ENCODE data around the gene LAMA1. TPM values are rescaled to one million over a fixed set of nuclear protein-coding genes. Genes with fewer than 3 reads are reported as not detected.

LAMA1 gene
- total RNA-seq, 4 donors from 2014 or later, result 0.17 to 1.7 (median 0.61) TPM

GRCh38 chr18:7000484-7001096 is 117.0 kb downstream of the LAMA1 start:
- 25 to 27% methylated on average over 9 of the region's 9 CpGs for WGBS, 2 donors
- no peak for DNase-seq (ENCODE audit: low spot score in 2 of 2)
- intact Hi-C loops (cut with DNase I; ENCODE audit: low total_unique reads), result loop anchor here (5.0 kb wide), 1 partner anchor 78 kb away; no protein-coding TSS in a partner anchor
- no peak for TF ChIP-seq CTCF (IDR thresholded peaks at IDR 0.05)
- no peak for TF ChIP-seq POLR2A (IDR thresholded peaks at IDR 0.05)
- H3K4me3 ChIP-seq (ENCODE audit: low read depth, poor library complexity, severe bottlenecking), result no peak overlapping the region

- no peak for DNase-seq (ENCODE audit: low spot score in 2 of 2)
- H3K4me3 ChIP-seq (ENCODE audit: low read depth, poor library complexity, severe bottlenecking), result no peak overlapping the region
- intact Hi-C loops (cut with DNase I; ENCODE audit: low total_unique reads), result no loop called here
- 66 to 72% methylated on average over 8 of the region's 8 CpGs for WGBS, 2 donors
- TF ChIP-seq POLR2A (IDR thresholded peaks at IDR 0.05) (no peak), CTCF (IDR thresholded peaks at IDR 0.05) (no peak)
Observed at GRCh38 chr18:6997808-6998207, 119.8 kb downstream of the LAMA1 start.

- peak in 1 of 2 donors; percentile 40 for DNase-seq (ENCODE audit: low spot score in 2 of 2)
- intact Hi-C loops (cut with DNase I; ENCODE audit: low total_unique reads), result no loop called here
- TF ChIP-seq POLR2A (IDR thresholded peaks at IDR 0.05), result no peak
- no peak for TF ChIP-seq CTCF (IDR thresholded peaks at IDR 0.05)
- WGBS, 2 donors, result 22 to 26% methylated on average over 7 of the region's 7 CpGs
- H3K4me3 ChIP-seq (ENCODE audit: low read depth, poor library complexity, severe bottlenecking), result no peak overlapping the region
Observed at GRCh38 chr18:6994771-6995430, 122.7 kb downstream of the LAMA1 start.

- intact Hi-C loops (cut with DNase I; ENCODE audit: low total_unique reads), result no loop called here
- peak in 1 of 2 donors; percentile 49 for DNase-seq (ENCODE audit: low spot score in 2 of 2)
Observed at GRCh38 chr18:6994056-6994770, 123.4 kb downstream of the LAMA1 start.

GRCh38 chr18:6992761-6993160 is 124.8 kb downstream of the LAMA1 start:
- no peak overlapping the region for H3K4me3 ChIP-seq (ENCODE audit: low read depth, poor library complexity, severe bottlenecking)
- no peak for DNase-seq (ENCODE audit: low spot score in 2 of 2)
- TF ChIP-seq CTCF (IDR thresholded peaks at IDR 0.05) (no peak), POLR2A (IDR thresholded peaks at IDR 0.05) (no peak)
- intact Hi-C loops (cut with DNase I; ENCODE audit: low total_unique reads), result no loop called here

More at GRCh38 chr18:6994056-6994770, 123.4 kb downstream of the LAMA1 start:
- TF ChIP-seq POLR2A (IDR thresholded peaks at IDR 0.05) (no peak), CTCF (IDR thresholded peaks at IDR 0.05) (no peak)
- 24 to 36% methylated on average over 7 of the region's 7 CpGs for WGBS, 2 donors
- H3K4me3 ChIP-seq (ENCODE audit: low read depth, poor library complexity, severe bottlenecking), result no peak overlapping the region
